ENCODE results near the gene TRPM2.

The TRPM2 gene

DNA sequence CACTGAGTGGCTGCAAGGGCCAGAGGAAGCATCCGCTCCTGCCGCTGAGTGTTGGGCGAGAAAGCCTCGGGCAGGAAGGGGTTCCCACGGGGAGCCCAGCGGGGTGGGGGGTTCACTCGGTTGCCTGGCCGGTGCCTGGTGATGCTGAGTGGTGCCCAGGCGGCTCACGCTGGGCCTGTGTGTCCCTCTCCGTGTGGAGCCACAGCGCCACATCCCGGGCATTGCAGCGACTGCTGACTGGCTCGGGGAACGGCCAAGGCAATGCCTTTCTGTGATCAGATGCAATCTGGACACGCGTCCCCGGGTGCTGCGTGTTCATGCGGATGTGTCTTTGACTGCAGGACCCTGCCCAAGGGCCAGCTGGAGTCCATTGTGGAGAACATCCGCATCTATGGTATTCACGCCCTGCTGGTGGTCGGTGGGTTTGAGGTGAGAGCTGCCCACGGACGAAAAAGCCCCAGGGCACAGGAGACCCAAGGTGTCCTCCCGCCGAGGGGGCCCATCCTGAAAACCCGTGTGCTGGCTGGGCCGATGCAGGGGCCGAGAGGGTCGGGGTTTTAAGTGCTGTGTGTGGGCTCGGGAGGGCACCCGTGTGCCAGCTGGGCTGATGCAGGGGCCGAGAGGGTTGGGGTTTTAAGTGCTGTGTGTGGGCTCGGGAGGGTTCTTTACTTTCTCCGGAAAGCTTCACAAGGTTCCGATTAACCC, 30.6 kb upstream of the TRPM2 start:
- no peak for ATAC-seq

DNA sequence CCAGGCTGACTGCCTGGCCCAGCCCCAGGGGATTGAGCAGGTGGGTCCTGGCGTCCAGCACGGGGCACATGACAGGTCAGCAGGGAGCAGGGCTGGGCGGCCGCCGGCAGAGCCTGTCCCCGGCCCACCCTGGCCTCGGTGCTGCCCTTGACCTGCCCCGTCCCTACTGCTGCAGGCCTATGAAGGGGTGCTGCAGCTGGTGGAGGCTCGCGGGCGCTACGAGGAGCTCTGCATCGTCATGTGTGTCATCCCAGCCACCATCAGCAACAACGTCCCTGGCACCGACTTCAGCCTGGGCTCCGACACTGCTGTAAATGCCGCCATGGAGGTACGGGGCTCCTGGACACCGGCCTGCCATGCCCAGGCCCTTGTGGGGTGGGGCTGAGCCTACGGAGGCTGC, 29.8 kb upstream of the TRPM2 start:
- ATAC-seq, result no peak

DNA sequence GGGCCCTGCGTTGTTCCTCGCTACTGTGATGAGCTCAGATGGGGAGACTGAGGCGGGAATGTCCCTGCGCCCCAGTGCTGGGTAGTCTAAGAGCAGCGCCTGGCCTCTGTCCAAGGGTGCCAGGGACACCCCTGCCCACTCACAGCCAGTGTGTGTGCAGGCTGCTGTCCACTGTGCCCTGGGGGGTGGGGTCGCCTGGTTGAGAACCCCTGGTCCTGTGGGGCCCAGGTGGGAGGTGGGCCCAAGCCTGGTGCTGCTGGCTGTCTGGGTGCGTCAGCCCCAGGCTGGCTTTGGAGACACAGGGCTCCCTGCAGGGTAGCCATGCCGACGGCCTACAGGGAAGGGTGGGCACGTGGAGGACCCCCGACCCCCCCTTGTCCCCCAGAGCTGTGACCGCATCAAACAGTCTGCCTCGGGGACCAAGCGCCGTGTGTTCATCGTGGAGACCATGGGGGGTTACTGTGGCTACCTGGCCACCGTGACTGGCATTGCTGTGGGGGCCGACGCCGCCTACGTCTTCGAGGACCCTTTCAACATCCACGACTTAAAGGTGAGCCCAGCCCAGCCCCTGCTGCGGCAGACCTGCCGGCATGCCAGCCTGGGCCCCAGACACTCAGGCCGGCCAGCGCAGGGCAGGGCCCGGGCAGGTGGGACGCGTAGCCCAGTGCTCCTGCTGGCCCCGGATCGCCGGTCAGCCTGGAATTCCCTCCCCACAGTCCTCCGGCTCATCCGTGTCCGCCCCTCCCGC, 29.1 kb upstream of the TRPM2 start:
- ATAC-seq, result no peak

DNA sequence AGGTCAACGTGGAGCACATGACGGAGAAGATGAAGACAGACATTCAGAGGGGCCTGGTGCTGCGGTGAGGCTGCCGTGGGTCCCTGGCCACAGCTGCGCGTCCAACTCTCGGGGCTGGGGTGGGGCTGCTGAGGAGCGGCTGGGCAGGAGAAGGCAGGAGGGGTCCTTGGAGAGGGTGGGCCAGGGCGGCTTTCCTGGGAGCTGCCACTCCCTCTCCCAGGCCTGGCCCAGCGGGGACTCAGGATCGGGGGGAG, 28.6 kb upstream of the TRPM2 start:
- no peak for ATAC-seq

DNA sequence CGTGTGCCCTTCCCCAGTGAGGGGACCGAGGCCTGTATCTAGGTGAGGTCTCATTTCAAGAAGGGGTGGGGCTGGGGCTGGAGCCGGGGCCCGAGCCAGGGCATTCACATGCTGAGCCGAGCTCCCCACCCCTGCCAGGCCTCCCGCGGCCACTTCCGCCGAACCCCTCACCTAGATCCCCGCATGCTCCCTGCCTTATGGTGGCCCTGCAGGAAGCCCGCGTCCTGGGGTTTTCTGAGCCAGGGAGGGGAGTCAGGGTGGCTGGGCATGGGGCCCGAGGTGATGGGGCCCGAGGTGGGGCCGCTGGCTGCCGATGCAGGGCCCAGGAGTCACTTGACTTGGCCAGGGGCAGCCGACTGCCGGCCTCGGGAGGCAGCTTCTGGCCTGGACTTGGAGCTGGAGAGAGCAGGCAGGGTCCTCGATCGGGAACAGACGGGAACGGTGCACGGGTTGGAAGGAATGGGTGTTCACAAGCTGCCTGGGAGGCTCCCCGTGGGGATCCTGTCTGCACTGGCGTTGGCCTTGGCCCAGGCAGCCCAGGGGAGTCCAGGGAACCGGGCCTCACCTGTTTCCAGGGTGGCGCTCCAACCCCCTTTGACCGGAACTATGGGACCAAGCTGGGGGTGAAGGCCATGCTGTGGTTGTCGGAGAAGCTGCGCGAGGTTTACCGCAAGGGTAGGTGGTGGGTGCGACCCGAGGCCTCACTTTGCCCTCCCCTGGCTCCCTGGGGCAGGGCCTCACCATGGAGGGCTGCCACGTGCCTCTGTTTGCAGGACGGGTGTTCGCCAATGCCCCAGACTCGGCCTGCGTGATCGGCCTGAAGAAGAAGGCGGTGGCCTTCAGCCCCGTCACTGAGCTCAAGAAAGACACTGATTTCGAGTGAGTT, 27.8 kb upstream of the TRPM2 start:
- ATAC-seq, result no peak

DNA sequence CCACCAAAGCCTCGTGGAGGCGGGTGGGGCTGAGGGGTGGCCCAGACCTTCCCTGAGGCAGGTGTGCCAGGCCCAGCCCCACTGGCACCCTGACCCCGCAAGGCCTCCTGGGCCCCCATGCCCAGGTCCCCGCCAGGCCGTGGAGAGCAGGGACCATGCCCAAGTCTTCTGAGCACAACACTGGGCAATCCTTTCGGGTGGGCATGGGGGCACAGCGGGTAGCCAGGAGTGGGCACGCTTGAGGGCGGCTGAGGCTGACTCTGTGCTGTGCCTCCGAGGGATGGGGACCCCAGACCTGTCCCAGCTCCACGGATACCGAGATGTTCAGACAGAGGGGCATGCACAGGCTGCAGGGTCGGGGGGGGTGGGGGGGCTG, 27.2 kb upstream of the TRPM2 start:
- ATAC-seq, result no peak

DNA sequence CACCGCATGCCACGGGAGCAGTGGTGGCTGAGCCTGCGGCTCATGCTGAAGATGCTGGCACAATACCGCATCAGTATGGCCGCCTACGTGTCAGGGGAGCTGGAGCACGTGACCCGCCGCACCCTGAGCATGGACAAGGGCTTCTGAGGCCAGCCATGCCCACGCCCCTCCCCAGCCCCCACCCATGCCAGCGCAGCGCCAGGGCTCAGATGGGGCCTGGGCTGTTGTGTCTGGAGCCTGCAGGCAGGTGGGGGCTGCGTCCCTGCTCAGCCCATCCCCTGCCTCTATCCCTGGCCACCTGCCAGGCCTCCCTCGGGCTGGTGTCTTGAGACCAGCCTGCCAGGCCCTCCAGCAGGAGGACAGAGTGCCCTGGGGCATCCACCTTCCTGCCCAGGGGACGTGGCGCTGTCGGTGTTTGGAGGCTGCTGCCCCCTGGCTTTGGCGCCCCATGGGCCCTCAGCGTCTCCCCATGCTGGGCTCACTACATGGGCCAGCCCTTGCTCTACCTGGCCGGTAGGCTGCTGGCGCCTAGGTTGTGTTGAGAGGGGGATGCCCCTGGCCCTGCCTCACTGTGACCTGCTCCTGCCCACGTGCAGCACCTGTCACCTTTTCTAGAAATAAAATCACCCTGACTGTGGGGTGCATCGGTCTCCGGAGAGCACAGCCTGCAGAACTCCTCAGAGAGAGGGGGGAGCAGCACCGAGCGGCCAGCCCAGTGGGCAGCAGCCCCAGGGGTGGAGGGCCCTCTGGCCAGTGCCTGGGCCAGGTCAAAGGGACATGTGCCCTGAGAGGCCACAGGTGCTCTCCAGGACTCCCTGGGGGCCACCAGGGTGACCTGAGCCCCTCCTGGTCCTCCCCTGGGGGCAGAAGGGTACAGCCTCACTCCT, 26.5 kb upstream of the TRPM2 start:
- no peak for ATAC-seq

DNA sequence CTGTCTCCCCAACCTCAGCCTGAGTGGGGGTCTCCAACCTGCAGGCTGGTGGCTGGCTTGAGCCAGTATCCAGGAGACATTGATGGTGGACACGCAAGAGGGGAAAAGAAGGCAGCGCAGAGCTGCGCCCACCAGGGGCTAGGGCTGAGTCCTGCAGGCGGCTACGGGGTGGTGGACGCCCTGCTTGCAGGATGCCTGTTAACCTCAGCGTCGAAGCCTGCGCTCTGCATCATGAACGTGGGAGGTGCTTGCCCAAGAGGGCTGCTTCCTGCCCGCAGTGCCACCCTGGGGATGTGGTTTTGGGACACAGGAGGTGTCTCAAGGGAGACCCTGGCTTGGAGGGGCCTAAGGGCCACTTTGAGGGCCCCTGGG, 25.8 kb upstream of the TRPM2 start:
- ATAC-seq, result no peak

DNA sequence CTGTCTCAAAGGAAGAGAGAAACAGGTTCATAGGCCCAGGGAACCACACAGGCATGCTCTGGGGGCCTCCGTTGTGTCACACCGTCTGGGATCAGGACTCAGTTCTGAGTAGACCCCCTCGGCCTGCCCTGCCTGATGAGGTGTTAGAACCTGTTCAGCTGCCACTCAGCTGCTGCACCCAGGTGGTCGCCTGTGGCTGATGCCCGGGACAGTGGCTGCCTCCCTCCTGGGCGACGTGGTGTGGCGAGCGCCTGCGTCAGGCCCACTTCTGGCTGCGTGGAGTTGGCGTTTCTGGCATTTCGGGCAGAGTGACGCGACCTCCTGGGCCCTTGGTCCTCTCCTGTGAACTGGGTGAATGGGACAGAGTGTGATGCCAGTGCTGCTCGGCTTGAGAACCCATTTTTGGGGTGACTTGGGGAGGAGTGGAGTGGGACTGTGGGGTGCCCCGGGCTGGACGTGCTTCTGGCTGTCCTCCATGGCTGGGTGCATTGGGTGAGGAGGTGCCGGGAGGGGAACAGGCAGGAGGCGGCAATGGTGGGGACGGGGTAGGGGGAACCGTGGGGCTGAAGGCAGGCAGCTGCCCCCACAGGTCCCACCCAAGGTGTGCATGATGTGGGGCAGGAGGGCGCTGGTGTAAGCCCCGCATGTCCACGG, 25.1 kb upstream of the TRPM2 start:
- no peak for ATAC-seq

DNA sequence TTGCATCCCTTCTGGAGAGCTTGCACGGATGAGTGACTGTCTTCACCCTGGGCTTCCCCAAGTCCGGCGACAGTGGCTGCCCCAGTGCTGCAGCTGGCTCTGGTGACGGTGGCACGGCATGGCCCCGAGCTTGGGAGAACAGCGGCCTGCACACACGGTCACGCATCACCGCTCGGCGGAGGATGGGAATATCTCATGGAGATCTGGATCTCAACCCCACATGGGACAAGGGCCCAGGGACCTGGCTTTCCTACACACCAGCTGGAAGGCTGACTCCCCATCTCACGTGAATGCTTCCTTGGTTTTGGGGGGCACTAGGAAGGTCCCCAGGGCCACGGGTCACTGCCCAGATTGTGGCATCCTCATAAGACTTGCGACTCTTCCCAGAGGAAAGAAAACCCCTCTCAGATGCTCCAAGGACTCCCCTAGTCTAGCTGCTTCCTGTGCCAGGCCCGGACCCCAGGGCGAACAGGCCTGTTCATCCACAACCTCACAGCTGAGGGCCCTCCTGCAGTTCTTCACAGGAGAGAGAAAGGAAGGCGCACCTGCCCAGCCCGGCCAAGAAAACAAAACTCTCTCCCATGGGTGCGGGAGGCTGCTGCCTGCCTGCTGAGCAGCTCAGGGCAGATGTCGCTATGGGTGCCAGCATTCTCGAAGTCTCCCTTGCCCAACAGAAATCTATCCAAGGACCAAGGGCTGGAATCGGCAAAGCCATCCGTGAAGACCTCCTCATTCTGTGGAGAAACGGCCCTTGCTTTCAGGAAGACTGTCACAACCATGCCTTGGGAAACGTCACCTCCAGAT, 24.1 kb upstream of the TRPM2 start:
- ATAC-seq, result no peak

DNA sequence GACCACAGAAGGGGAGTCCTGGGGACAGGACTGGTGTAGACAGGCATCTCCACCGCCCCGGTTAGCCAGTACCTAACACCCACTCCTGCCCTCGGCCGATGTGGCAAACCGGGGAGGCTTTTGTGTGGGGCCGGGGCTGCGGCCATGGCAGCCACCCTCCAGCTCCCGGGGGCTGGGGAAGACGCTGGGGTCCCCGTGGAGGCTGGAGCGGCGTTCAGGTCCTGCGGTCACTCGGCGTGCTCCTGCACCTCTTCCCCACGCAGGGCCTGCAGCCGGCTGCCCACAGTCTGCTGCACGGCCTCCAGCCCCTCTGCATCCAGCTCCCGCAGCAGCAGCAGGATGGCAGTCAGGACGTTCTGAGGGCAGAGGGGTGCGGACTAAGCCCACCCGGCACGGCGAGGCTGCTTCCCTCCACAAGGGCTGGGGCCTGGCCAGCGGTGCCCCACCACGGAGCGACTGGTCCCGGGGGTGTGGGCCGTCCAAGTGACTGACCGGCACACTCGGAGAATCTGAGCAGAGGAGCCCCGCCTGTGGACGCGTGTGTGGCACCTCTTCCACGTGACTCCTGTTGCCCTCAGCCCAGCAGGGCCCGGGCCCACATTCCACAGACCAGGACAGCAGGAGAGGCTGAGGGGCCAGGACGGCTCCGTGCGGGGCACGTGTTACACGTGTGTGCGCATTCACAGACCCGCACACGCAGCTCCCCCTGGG, 23.3 kb upstream of the TRPM2 start:
- ATAC-seq, result no peak

DNA sequence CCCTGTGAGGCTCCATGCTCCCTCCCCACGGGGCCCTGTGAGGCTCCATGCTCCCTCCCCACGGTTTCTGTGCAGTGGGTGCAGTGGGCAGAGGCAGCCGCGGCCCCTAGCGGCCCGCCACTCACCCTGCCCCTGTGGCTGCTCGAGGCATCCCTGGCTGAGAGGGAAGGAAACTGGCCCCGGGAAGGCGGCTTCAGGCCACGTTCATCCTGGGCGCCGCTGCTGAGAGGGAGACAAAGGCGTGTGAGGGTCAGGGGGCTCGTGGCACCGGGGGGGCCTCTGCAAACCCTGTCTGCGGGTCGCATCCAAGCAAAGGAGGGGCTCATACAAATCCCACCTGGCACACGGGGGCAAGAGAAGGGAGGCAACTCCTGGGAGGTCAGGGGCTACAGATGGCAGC, 22.7 kb upstream of the TRPM2 start:
- ATAC-seq, result no peak

DNA sequence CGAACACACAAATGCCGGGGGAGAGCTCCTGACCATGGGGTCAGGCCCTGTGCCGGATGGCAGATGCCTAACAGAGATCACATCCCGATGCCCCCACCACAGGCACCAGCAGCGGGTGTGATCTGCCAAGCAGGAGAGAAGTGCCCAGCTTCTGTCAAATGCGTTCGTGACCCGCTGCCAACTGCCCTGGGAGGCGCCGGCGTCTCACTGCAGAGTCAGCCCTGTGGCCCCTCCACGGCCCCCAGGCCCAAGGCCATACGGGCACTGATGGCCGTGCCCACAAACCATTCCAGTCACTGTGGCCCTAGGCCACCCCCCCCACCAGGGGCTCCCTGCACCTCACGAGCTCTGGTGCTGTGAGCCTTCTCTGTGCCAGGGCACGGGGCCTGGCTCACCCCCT, 22.2 kb upstream of the TRPM2 start:
- ATAC-seq, result no peak

DNA sequence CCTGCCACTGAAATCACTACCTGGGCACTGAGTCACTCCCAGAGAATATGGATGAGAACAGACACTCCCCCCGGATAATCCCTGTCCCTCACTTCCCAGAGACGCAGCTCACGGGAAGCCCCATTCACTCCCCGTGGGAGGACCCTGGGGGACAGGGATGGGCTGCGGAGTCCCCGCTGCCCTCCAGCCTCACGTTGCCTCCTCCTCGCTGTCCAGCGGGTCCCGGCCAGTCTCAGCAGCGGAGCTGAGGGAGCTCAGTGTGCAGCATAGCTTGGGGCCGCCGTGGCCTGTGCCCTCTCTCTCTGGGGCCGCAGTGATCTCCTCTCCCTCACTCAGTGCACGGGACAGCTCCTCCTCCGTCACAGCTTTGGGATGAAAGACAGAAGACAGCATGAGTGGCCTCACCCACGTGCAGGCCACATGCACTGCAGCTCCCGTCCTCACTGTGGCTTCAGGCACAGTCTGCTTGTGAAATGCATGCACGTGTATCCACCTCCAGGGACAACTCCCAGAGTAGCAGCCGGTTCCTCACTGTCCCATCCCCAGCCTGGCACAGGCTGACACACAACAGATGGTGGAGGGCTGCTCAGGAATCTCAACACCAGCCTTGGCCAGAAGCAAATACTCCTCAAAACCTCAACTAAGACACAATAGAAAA, 21.6 kb upstream of the TRPM2 start:
- ATAC-seq, result no peak

DNA sequence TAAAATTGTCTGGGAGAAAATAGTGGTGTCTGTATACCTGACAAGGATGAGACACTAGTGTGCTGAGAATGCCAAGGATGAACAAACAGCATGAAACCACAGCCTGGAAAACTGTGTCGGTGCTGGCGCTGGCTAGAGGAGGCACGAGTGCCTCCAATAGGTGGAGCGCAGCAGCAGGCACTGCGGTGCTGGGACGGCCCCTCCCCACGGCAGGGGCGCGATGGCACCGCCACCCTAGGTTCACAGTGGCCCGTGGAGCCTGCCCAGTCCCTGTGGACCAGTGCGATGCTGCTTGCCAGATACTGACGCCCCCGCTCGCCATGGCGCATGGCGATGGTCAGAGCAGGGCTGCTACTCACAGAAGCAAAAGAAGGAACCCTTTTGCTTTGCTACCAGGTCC, 21.0 kb upstream of the TRPM2 start:
- no peak for ATAC-seq

DNA sequence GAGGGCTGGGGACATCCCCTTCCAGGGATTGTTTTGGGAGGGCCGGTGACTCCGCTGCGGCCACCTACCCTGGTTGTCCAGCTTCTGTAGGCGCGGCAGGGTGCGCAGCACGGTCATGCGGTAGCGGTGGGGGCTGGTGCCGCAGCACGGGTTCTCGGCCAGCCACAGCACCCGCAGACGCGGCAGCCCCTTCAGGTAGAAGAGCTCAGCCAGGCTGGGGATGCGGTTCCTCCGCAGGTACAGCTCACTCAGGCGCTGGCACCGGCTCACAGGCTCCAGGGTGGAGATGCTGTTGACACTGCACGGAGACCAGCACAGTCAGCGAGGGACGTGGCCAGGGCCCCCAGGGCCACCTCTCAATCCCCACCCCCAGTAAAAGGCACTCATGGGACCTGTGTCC, 20.5 kb upstream of the TRPM2 start:
- ATAC-seq, result no peak

DNA sequence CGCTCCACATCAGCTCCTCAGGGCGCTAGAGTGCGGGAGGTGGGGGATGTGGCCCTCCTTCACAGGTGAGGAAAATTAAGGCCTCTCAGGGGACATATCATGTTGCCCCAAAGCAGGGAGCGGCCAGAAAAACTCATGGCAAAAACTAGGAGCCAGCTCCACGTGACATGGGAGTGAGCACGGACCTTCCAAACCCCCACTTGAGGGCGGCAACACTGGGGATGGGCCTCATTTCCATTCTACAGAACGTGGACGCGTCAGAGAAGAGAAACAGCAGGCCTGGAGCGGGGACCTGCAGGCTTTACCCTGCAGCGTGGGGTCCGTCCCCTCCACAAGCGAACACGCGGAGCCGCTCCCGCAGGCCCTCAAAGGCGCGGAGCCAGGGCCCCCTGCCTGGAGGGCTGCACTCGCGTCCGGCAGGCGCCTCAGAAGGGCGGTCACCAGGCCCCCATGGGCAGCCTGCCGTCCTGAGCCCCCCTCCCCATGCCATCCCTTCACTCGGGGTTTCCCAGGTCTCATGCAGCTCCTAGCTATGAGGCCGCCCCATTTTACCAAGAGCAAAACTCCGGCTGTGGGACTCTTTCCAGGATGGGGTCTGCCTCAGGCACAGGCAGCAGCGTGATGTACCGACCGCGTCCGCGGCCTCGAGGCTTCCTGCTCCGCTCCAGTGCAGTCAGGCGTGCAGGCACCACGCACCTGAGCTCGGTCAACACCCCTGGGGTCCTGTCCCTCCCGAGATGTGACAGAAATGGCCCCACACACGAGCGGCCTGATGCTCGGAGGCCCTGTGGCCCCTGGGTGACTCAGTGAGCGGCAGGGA, 19.7 kb upstream of the TRPM2 start:
- ATAC-seq, result no peak

DNA sequence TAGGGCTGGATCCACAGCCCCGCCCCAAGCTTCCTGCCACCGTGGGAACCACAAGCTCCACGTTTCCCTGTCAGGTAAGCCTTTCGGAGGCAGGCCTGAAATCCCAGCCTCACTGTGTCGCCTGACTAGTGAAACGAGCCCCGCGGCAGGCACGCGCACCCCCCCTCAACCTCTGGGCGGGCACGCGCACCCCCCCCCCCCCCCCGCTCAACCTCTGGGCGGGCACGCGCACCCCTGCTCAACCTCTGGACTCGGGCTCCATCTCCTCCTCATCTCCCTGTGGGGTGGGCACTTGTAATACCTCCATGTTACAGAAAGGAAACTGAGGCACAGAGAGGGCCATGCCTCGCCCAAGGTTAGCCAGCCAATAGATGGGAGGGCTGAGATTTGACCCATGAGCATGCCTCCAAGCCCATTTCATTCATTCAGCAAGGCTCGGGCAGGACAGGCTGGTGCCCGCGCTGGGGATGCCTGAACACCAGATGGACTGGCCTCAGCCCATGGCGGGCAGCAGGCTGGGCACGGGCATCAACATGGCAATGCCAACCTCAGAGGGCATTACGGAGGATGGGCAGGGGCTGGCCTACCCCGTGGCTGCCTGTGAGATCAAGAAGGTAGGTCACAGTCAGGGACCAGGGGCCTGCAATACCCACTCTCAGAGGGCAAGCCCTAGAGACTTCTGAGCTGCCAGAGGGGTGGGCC, 18.9 kb upstream of the TRPM2 start:
- ATAC-seq, result no peak
